ENCODE measurements around the gene C4BPB. TPM values are rescaled to one million over a fixed set of nuclear protein-coding genes. Genes with fewer than 3 reads are reported as not detected.

The C4BPB gene
- total RNA-seq, 1 experiment from 2014 or later = not detected

DNA sequence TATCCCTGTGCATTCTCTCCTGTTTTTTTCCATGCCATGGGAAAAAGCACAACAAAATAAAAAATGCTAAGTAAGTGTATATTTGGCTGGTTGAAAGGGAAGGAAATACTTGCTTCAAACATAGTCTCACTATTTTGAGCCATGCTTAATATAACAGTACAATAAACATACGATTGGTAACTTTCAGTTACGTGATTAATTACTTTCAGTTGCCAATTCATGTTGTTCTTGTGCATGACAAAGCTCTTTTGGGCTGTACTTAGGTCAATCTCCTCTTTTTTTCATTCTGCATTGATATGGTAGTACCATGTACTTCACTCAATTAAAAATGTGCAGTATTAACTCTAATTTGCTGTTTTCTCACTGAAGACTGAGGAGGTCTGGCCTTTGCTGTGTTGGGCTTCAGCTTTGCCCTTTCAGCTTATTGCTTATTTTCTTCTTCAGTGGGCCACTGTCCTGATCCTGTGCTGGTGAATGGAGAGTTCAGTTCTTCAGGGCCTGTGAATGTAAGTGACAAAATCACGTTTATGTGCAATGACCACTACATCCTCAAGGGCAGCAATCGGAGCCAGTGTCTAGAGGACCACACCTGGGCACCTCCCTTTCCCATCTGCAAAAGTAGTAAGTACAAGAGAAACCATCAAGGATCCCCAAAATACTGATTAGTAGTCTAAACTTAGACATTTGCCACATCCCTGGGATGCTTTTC, 2.7 kb downstream of the C4BPB start:
- Mint-ChIP-seq H3K27me3 (ENCODE audit: insufficient read depth, unreplicated experiment) (no peaks in the 10 kb centered on the region), H3K4me1 (ENCODE audit: insufficient read depth, unreplicated experiment) (peaks cover 6% of the 10 kb centered on the region), H3K36me3 (ENCODE audit: insufficient read depth, unreplicated experiment) (peaks cover 5% of the 10 kb centered on the region), H3K4me3 (ENCODE audit: unreplicated experiment) (no peak overlapping the region), H3K27ac (ENCODE audit: low read depth, unreplicated experiment) (no peak overlapping the region), H3K9me3 (ENCODE audit: unreplicated experiment) (no peaks in the 10 kb centered on the region)
- no peak for TF ChIP-seq CTCF (IDR thresholded peaks at IDR 0.05; ENCODE audit: unreplicated experiment)
- no TSS peak for BruUV-seq (replicated peaks)
- no peak for DNase-seq (ENCODE audit: unreplicated experiment)
- CTCF ChIA-PET = interaction anchor here (0.6 to 1.8 kb wide), 7 partner anchors 8 to 1719 kb away, joined by 3 to 8 read pairs (median 4); no protein-coding TSS in a partner anchor
- intact Hi-C loops (cut with micrococcal nuclease) = no loop called here
- POLR2A ChIA-PET = interaction anchor here (0.6 to 1.1 kb wide), 5 partner anchors 11 to 393 kb away, joined by 3 to 5 read pairs (median 3); no protein-coding TSS in a partner anchor

- Mint-ChIP-seq H3K4me3 (ENCODE audit: unreplicated experiment) (no peak overlapping the region), H3K4me1 (ENCODE audit: insufficient read depth, unreplicated experiment) (no peaks in the 10 kb centered on the region), H3K27ac (ENCODE audit: low read depth, unreplicated experiment) (no peak overlapping the region), H3K36me3 (ENCODE audit: insufficient read depth, unreplicated experiment) (peaks cover 5% of the 10 kb centered on the region), H3K9me3 (ENCODE audit: unreplicated experiment) (no peaks in the 10 kb centered on the region), H3K27me3 (ENCODE audit: insufficient read depth, unreplicated experiment) (no peaks in the 10 kb centered on the region)
- CTCF ChIA-PET = interaction anchor here (0.5 to 4.0 kb wide), 9 partner anchors 8 to 471 kb away, joined by 3 to 32 read pairs (median 4); no protein-coding TSS in a partner anchor
- DNase-seq (ENCODE audit: unreplicated experiment) = no peak
- POLR2A ChIA-PET = interaction anchor here (0.6 to 1.5 kb wide), 5 partner anchors 14 to 428 kb away, joined by 3 to 5 read pairs (median 4); partner anchors contain the start of gene PFKFB2
- no TSS peak for BruUV-seq (replicated peaks)
- TF ChIP-seq CTCF (IDR thresholded peaks at IDR 0.05; ENCODE audit: unreplicated experiment) = no peak
- intact Hi-C loops (cut with micrococcal nuclease) = no loop called here
These were observed 5.3 kb downstream of the C4BPB start for GRCh38 chr1:207093944-207094343.

- Mint-ChIP-seq H3K4me3 (ENCODE audit: unreplicated experiment) (no peak overlapping the region), H3K9me3 (ENCODE audit: unreplicated experiment) (no peaks in the 10 kb centered on the region), H3K27me3 (ENCODE audit: insufficient read depth, unreplicated experiment) (peaks cover 17% of the 10 kb centered on the region), H3K4me1 (ENCODE audit: insufficient read depth, unreplicated experiment) (no peaks in the 10 kb centered on the region), H3K36me3 (ENCODE audit: insufficient read depth, unreplicated experiment) (peaks cover 5% of the 10 kb centered on the region), H3K27ac (ENCODE audit: low read depth, unreplicated experiment) (no peak overlapping the region)
- TF ChIP-seq CTCF (IDR thresholded peaks at IDR 0.05; ENCODE audit: unreplicated experiment) = no peak
- no peak for DNase-seq (ENCODE audit: unreplicated experiment)
- POLR2A ChIA-PET = interaction anchor here (0.6 to 1.1 kb wide), 3 partner anchors 33 to 292 kb away, joined by 3 read pairs; partner anchors contain the start of gene PFKFB2
- CTCF ChIA-PET = interaction anchor here (0.6 to 2.1 kb wide), 3 partner anchors 13 to 401 kb away, joined by 3 to 8 read pairs (median 3); no protein-coding TSS in a partner anchor
- BruUV-seq (replicated peaks) = no TSS peak
- intact Hi-C loops (cut with micrococcal nuclease) = no loop called here
These were observed 9.2 kb downstream of the C4BPB start for GRCh38 chr1:207097871-207098324.

- no peak for DNase-seq (ENCODE audit: unreplicated experiment)
- POLR2A ChIA-PET = no interaction called here
- Mint-ChIP-seq H3K27me3 (ENCODE audit: insufficient read depth, unreplicated experiment) (peaks cover 27% of the 10 kb centered on the region), H3K4me3 (ENCODE audit: unreplicated experiment) (no peak overlapping the region), H3K9me3 (ENCODE audit: unreplicated experiment) (no peaks in the 10 kb centered on the region), H3K4me1 (ENCODE audit: insufficient read depth, unreplicated experiment) (no peaks in the 10 kb centered on the region), H3K36me3 (ENCODE audit: insufficient read depth, unreplicated experiment) (no peaks in the 10 kb centered on the region), H3K27ac (ENCODE audit: low read depth, unreplicated experiment) (no peak overlapping the region)
- intact Hi-C loops (cut with micrococcal nuclease) = no loop called here
- BruUV-seq (replicated peaks) = no TSS peak
- CTCF ChIA-PET = interaction anchor here (0.9 to 1.5 kb wide), 2 partner anchors 26 to 304 kb away, joined by 4 read pairs; no protein-coding TSS in a partner anchor
- TF ChIP-seq CTCF (IDR thresholded peaks at IDR 0.05; ENCODE audit: unreplicated experiment) = no peak
These were observed 13.1 kb downstream of the C4BPB start for GRCh38 chr1:207101720-207102119.
